Measurements from ENCODE around the gene PCSK9.

PCSK9 gene

GRCh38 chr1:55039342-55040082, at the start of gene PCSK9:
PCSK9 (plus strand) TSS chr1:55039548; CDS start chr1:55039838, 290 bp downstream.
- peak; percentile 73 for DNase-seq

GRCh38 chr1:54989968-54990810, 49.2 kb upstream of the PCSK9 start:
- no peak for DNase-seq

- DNase-seq: no peak
Measured at GRCh38 chr1:54990916-54991315, 48.4 kb upstream of the PCSK9 start.

GRCh38 chr1:54991939-54992338, 47.4 kb upstream of the PCSK9 start:
- DNase-seq: no peak

- no peak for DNase-seq
Measured at GRCh38 chr1:54993140-54993539, 46.2 kb upstream of the PCSK9 start.

- no peak for DNase-seq
Measured at GRCh38 chr1:54994355-54994990, 44.9 kb upstream of the PCSK9 start.

GRCh38 chr1:54995013-54995760, 44.2 kb upstream of the PCSK9 start:
- DNase-seq: no peak

GRCh38 chr1:54995835-54996234, 43.5 kb upstream of the PCSK9 start:
- DNase-seq: no peak

GRCh38 chr1:54996359-54996868, 42.9 kb upstream of the PCSK9 start:
- DNase-seq: peak; percentile 89

GRCh38 chr1:54996869-54997710, 42.3 kb upstream of the PCSK9 start:
- DNase-seq: peak; percentile 29

- DNase-seq: no peak
Measured at GRCh38 chr1:54997711-54997986, 41.7 kb upstream of the PCSK9 start.

GRCh38 chr1:54998100-54998499, 41.2 kb upstream of the PCSK9 start:
- no peak for DNase-seq

GRCh38 chr1:54998677-54999076, 40.7 kb upstream of the PCSK9 start, which contains the start of gene BSND:
BSND (plus strand) TSS chr1:54998933; CDS start chr1:54999187, 254 bp downstream.
- DNase-seq: no peak

- no peak for DNase-seq
Measured at GRCh38 chr1:55000110-55001085, 39.0 kb upstream of the PCSK9 start.

- no peak for DNase-seq
Measured at GRCh38 chr1:55001311-55001710, 38.0 kb upstream of the PCSK9 start.

- no peak for DNase-seq
Measured at GRCh38 chr1:55002686-55003085, 36.7 kb upstream of the PCSK9 start.

GRCh38 chr1:55005351-55006140, 33.8 kb upstream of the PCSK9 start:
- peak; percentile 25 for DNase-seq

GRCh38 chr1:55006931-55007330, 32.4 kb upstream of the PCSK9 start:
- DNase-seq: no peak

- no peak for DNase-seq
Measured at GRCh38 chr1:55007625-55008024, 31.7 kb upstream of the PCSK9 start.

Data from hematopoietic multipotent progenitor cell treated with erythropoietin and hydrocortisone succinate and interleukin-3 and kit ligand, for 4 days (in vitro differentiated cells).